ENCODE measurements around the gene SREBF1.

SREBF1 gene

GRCh38 chr17:17830269-17830567 lies 6.6 kb downstream of the SREBF1 start:
- Histone ChIP-seq H2AFZ (ENCODE audit: low read length) (no peak overlapping the region), H3K4me2 (ENCODE audit: insufficient read depth, low read length, poor library complexity, severe bottlenecking) (no peak overlapping the region), H3K4me3 (ENCODE audit: low read length in 2 of 2) (no peak overlapping the region), H2BK120ac (ENCODE audit: low read depth, low read length) (no peak overlapping the region), H3K27me3 (ENCODE audit: control insufficient read depth in 3 of 3, insufficient read depth in 3 of 3, low read depth in 1 of 3, low read length in 3 of 3) (no peaks in the 10 kb centered on the region), H3K18ac (ENCODE audit: low read length) (no peak overlapping the region), H3K36me3 (replicated peaks in 1 of 2; ENCODE audit: control insufficient read depth in 2 of 2, insufficient read depth in 2 of 2, low read length in 2 of 2) (peaks cover 0 to 10% of the 10 kb centered on the region in 2 donors), H3K9ac (ENCODE audit: low read depth, low read length, poor library complexity) (no peak overlapping the region), H3K14ac (ENCODE audit: low read length) (no peak overlapping the region), H2AK5ac (ENCODE audit: low read depth, low read length) (no peak overlapping the region), H3K79me1 (ENCODE audit: low read depth, low read length) (peaks cover 33% of the 10 kb centered on the region), H2BK12ac (ENCODE audit: low read length) (no peak overlapping the region), H4K8ac (ENCODE audit: low read depth, low read length) (no peak overlapping the region), H3K27ac (replicated peaks; ENCODE audit: low read length) (no peak overlapping the region), H2BK15ac (ENCODE audit: low read length) (no peak overlapping the region), H3K23ac (ENCODE audit: low read depth, low read length, poor library complexity) (no peak overlapping the region), H3K4me1 (ENCODE audit: control insufficient read depth in 2 of 2, insufficient read depth in 1 of 2, low read depth in 1 of 2, low read length in 2 of 2) (peaks cover 18 to 19% of the 10 kb centered on the region in 2 donors), H3K4ac (ENCODE audit: low read length) (no peak overlapping the region), H2BK5ac (ENCODE audit: low read length) (no peak overlapping the region), H4K91ac (ENCODE audit: low read depth, low read length, poor library complexity) (no peak overlapping the region), H3K9me3 (replicated peaks in 1 of 2; ENCODE audit: control insufficient read depth in 2 of 2, insufficient read depth in 1 of 2, low read depth in 1 of 2, low read length in 2 of 2) (no peaks in the 10 kb centered on the region)
- no peak for DNase-seq (ENCODE audit: low spot score)
- WGBS, 2 donors (ENCODE audit: extremely low coverage in 2 of 2, insufficient read length in 2 of 2, insufficient replicate concordance in 1 of 2) = no CpG with 5 or more reads among the region's 2 CpGs

GRCh38 chr17:17827826-17828621 lies 8.8 kb downstream of the SREBF1 start:
- peaks cover 31% of the 10 kb centered on the region for H3K79me1 ChIP-seq (ENCODE audit: low read depth, low read length)
- DNase-seq (ENCODE audit: low spot score) = no peak
- H3K4me1 ChIP-seq (ENCODE audit: control insufficient read depth in 2 of 2, insufficient read depth in 1 of 2, low read depth in 1 of 2, low read length in 2 of 2) = peaks cover 32 to 36% of the 10 kb centered on the region in 2 donors
- H3K9me3 ChIP-seq (replicated peaks in 1 of 2; ENCODE audit: control insufficient read depth in 2 of 2, insufficient read depth in 1 of 2, low read depth in 1 of 2, low read length in 2 of 2) = no peaks in the 10 kb centered on the region
- H3K27me3 ChIP-seq (ENCODE audit: control insufficient read depth in 3 of 3, insufficient read depth in 3 of 3, low read depth in 1 of 3, low read length in 3 of 3) = no peaks in the 10 kb centered on the region
- no peak overlapping the region for H4K8ac ChIP-seq (ENCODE audit: low read depth, low read length)
- no peak overlapping the region for H4K91ac ChIP-seq (ENCODE audit: low read depth, low read length, poor library complexity)
- no peak overlapping the region for H3K14ac ChIP-seq (ENCODE audit: low read length)
- H3K23ac ChIP-seq (ENCODE audit: low read depth, low read length, poor library complexity) = no peak overlapping the region
- H3K9ac ChIP-seq (ENCODE audit: low read depth, low read length, poor library complexity) = no peak overlapping the region
- no peak overlapping the region for H3K18ac ChIP-seq (ENCODE audit: low read length)
- H3K4me3 ChIP-seq (ENCODE audit: low read length in 2 of 2) = no peak overlapping the region
- no peak overlapping the region for H3K4ac ChIP-seq (ENCODE audit: low read length)
- peak overlapping the region; percentile 71 for H2AK5ac ChIP-seq (ENCODE audit: low read depth, low read length)
- no peak overlapping the region for H2BK12ac ChIP-seq (ENCODE audit: low read length)
- H2AFZ ChIP-seq (ENCODE audit: low read length) = no peak overlapping the region
- no peak overlapping the region for H2BK15ac ChIP-seq (ENCODE audit: low read length)
- H2BK120ac ChIP-seq (ENCODE audit: low read depth, low read length) = no peak overlapping the region
- no CpG with 5 or more reads among the region's 13 CpGs for WGBS, 2 donors (ENCODE audit: extremely low coverage in 2 of 2, insufficient read length in 2 of 2, insufficient replicate concordance in 1 of 2)
- no peak overlapping the region for H3K4me2 ChIP-seq (ENCODE audit: insufficient read depth, low read length, poor library complexity, severe bottlenecking)
- no peak overlapping the region for H3K27ac ChIP-seq (replicated peaks; ENCODE audit: low read length)
- H3K36me3 ChIP-seq (replicated peaks in 1 of 2; ENCODE audit: control insufficient read depth in 2 of 2, insufficient read depth in 2 of 2, low read length in 2 of 2) = peaks cover 0 to 7% of the 10 kb centered on the region in 2 donors
- peak overlapping the region; percentile 16 for H2BK5ac ChIP-seq (ENCODE audit: low read length)

GRCh38 chr17:17826942-17827785 lies 9.6 kb downstream of the SREBF1 start:
- H3K36me3 ChIP-seq (replicated peaks in 1 of 2; ENCODE audit: control insufficient read depth in 2 of 2, insufficient read depth in 2 of 2, low read length in 2 of 2) = peaks cover 0 to 7% of the 10 kb centered on the region in 2 donors
- H3K27me3 ChIP-seq (ENCODE audit: control insufficient read depth in 3 of 3, insufficient read depth in 3 of 3, low read depth in 1 of 3, low read length in 3 of 3) = no peaks in the 10 kb centered on the region
- peak overlapping the region; percentile 46 for H4K91ac ChIP-seq (ENCODE audit: low read depth, low read length, poor library complexity)
- H2BK12ac ChIP-seq (ENCODE audit: low read length) = peak overlapping the region; percentile 27
- H3K4me3 ChIP-seq (ENCODE audit: low read length in 2 of 2) = no peak overlapping the region
- peaks cover 35% of the 10 kb centered on the region for H3K79me1 ChIP-seq (ENCODE audit: low read depth, low read length)
- H3K18ac ChIP-seq (ENCODE audit: low read length) = peak overlapping the region; percentile 78
- no peak overlapping the region for H2BK120ac ChIP-seq (ENCODE audit: low read depth, low read length)
- no peak overlapping the region for H3K14ac ChIP-seq (ENCODE audit: low read length)
- WGBS, 2 donors (ENCODE audit: extremely low coverage in 2 of 2, insufficient read length in 2 of 2, insufficient replicate concordance in 1 of 2) = no CpG with 5 or more reads among the region's 16 CpGs
- peak overlapping the region; percentile 27 for H3K9ac ChIP-seq (ENCODE audit: low read depth, low read length, poor library complexity)
- no peak overlapping the region for H3K4ac ChIP-seq (ENCODE audit: low read length)
- no peak overlapping the region for H3K27ac ChIP-seq (replicated peaks; ENCODE audit: low read length)
- H2BK5ac ChIP-seq (ENCODE audit: low read length) = peak overlapping the region; percentile 56
- DNase-seq (ENCODE audit: low spot score) = no peak
- no peak overlapping the region for H4K8ac ChIP-seq (ENCODE audit: low read depth, low read length)
- peak overlapping the region; percentile 76 for H3K23ac ChIP-seq (ENCODE audit: low read depth, low read length, poor library complexity)
- no peak overlapping the region for H2AFZ ChIP-seq (ENCODE audit: low read length)
- peak overlapping the region; percentile 44 for H2BK15ac ChIP-seq (ENCODE audit: low read length)
- H2AK5ac ChIP-seq (ENCODE audit: low read depth, low read length) = peak overlapping the region; percentile 71
- H3K4me1 ChIP-seq (ENCODE audit: control insufficient read depth in 2 of 2, insufficient read depth in 1 of 2, low read depth in 1 of 2, low read length in 2 of 2) = peaks cover 40 to 41% of the 10 kb centered on the region in 2 donors
- no peak overlapping the region for H3K4me2 ChIP-seq (ENCODE audit: insufficient read depth, low read length, poor library complexity, severe bottlenecking)
- H3K9me3 ChIP-seq (replicated peaks in 1 of 2; ENCODE audit: control insufficient read depth in 2 of 2, insufficient read depth in 1 of 2, low read depth in 1 of 2, low read length in 2 of 2) = no peaks in the 10 kb centered on the region

- Histone ChIP-seq H2AK5ac (ENCODE audit: low read depth, low read length) (peak overlapping the region; percentile 41), H2BK15ac (ENCODE audit: low read length) (peak overlapping the region; percentile 5), H3K4me1 (ENCODE audit: control insufficient read depth in 2 of 2, insufficient read depth in 1 of 2, low read depth in 1 of 2, low read length in 2 of 2) (peaks cover 40 to 48% of the 10 kb centered on the region in 2 donors), H3K4ac (ENCODE audit: low read length) (no peak overlapping the region), H3K36me3 (replicated peaks in 1 of 2; ENCODE audit: control insufficient read depth in 2 of 2, insufficient read depth in 2 of 2, low read length in 2 of 2) (peaks cover 0 to 2% of the 10 kb centered on the region in 2 donors), H2AFZ (ENCODE audit: low read length) (no peak overlapping the region), H2BK5ac (ENCODE audit: low read length) (no peak overlapping the region), H3K9me3 (replicated peaks in 1 of 2; ENCODE audit: control insufficient read depth in 2 of 2, insufficient read depth in 1 of 2, low read depth in 1 of 2, low read length in 2 of 2) (no peaks in the 10 kb centered on the region), H3K9ac (ENCODE audit: low read depth, low read length, poor library complexity) (no peak overlapping the region), H3K79me1 (ENCODE audit: low read depth, low read length) (peaks cover 35% of the 10 kb centered on the region), H3K23ac (ENCODE audit: low read depth, low read length, poor library complexity) (no peak overlapping the region), H3K18ac (ENCODE audit: low read length) (peak overlapping the region; percentile 46), H3K4me2 (ENCODE audit: insufficient read depth, low read length, poor library complexity, severe bottlenecking) (no peak overlapping the region), H2BK12ac (ENCODE audit: low read length) (no peak overlapping the region), H3K27me3 (ENCODE audit: control insufficient read depth in 3 of 3, insufficient read depth in 3 of 3, low read depth in 1 of 3, low read length in 3 of 3) (no peaks in the 10 kb centered on the region), H3K27ac (replicated peaks; ENCODE audit: low read length) (no peak overlapping the region), H4K8ac (ENCODE audit: low read depth, low read length) (no peak overlapping the region), H2BK120ac (ENCODE audit: low read depth, low read length) (no peak overlapping the region), H3K14ac (ENCODE audit: low read length) (no peak overlapping the region), H4K91ac (ENCODE audit: low read depth, low read length, poor library complexity) (no peak overlapping the region), H3K4me3 (ENCODE audit: low read length in 2 of 2) (no peak overlapping the region)
- DNase-seq (ENCODE audit: low spot score) = no peak
- no CpG with 5 or more reads among the region's 2 CpGs for WGBS, 2 donors (ENCODE audit: extremely low coverage in 2 of 2, insufficient read length in 2 of 2, insufficient replicate concordance in 1 of 2)
Observed at GRCh38 chr17:17826342-17826713, 10.5 kb downstream of the SREBF1 start.
